H1 (cell line): ENCODE measurements around the gene XIRP1.

Source experiments
- MAX ChIP-seq: IDR thresholded peaks from 2 replicates; pipeline ENCODE4 v1.6.1; 2012; ENCODE audit warnings: inconsistent platforms
- POLR2A ChIP-seq, 2 experiments: IDR thresholded peaks; 1 replicate in 1 of 2; 2 replicates in 1 of 2; pipeline ENCODE4 v1.6.1; 2011; ENCODE audit warnings: low read depth in 2 of 2, low read length in 2 of 2, mild to moderate bottlenecking in 2 of 2; ENCODE audit errors: control extremely low read depth in 1 of 2
- RAD21 ChIP-seq, 2 experiments: IDR thresholded peaks in 1 of 2; conservative IDR thresholded peaks in 1 of 2; 2 replicates each; pipeline ENCODE4 v1.6.1; 2011; ENCODE audit warnings: low read depth in 2 of 2, low read length in 2 of 2, improper control_type of control experiment in 1 of 2, inconsistent platforms in 1 of 2, mild to moderate bottlenecking in 1 of 2, moderate library complexity in 1 of 2
- SAP30 ChIP-seq: fragments of 300-600 bp; sonication (generic); IDR thresholded peaks from 2 replicates; pipeline ENCODE4 v1.7.1; 2012; ENCODE audit warnings: low read length, moderate library complexity, mild to moderate bottlenecking, inconsistent platforms; ENCODE audit not compliant: insufficient read depth, insufficient replicate concordance
- TF ChIP-seq, protein P1 (sequence below), 3 experiments: IDR thresholded peaks; 1 replicate in 2 of 3; 2 replicates in 1 of 3; pipeline versions ENCODE4 v1.5.1 to v1.6.1; 2011; ENCODE audit warnings: low read length in 3 of 3, mild to moderate bottlenecking in 3 of 3, inconsistent platforms in 2 of 3, low read depth in 1 of 3, moderate library complexity in 1 of 3; ENCODE audit not compliant: insufficient read depth in 1 of 3; ENCODE audit errors: control extremely low read depth in 1 of 3

- TF ChIP-seq, protein P1, sequence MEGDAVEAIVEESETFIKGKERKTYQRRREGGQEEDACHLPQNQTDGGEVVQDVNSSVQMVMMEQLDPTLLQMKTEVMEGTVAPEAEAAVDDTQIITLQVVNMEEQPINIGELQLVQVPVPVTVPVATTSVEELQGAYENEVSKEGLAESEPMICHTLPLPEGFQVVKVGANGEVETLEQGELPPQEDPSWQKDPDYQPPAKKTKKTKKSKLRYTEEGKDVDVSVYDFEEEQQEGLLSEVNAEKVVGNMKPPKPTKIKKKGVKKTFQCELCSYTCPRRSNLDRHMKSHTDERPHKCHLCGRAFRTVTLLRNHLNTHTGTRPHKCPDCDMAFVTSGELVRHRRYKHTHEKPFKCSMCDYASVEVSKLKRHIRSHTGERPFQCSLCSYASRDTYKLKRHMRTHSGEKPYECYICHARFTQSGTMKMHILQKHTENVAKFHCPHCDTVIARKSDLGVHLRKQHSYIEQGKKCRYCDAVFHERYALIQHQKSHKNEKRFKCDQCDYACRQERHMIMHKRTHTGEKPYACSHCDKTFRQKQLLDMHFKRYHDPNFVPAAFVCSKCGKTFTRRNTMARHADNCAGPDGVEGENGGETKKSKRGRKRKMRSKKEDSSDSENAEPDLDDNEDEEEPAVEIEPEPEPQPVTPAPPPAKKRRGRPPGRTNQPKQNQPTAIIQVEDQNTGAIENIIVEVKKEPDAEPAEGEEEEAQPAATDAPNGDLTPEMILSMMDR (IDR thresholded peaks at IDR 0.05; ENCODE audit: control extremely low read depth in 1 of 3, insufficient read depth in 1 of 3, low read depth in 1 of 3, low read length in 3 of 3) = no peak
- TF ChIP-seq MAX (no peak), SAP30 (no peak), POLR2A (IDR thresholded peaks at IDR 0.05; ENCODE audit: control extremely low read depth in 1 of 2, low read depth in 2 of 2, low read length in 2 of 2) (no peak), RAD21 (IDR thresholded peaks at IDR 0.05 in 1 of 2, conservative IDR thresholded peaks at IDR 0.05 in 1 of 2; ENCODE audit: low read depth in 2 of 2, low read length in 2 of 2) (no peak)
These were observed 4.8 kb downstream of the XIRP1 start for GRCh38 chr3:39187372-39188155.
